Caco-2 (cell line): Measurements from ENCODE around the gene PRSS48. TPM values are rescaled to one million over a fixed set of nuclear protein-coding genes. Genes with fewer than 3 reads are reported as not detected.
A peak's percentile ranks its signal among the peaks of the same experiment; 100 is the strongest.
"Not testable (repeated sequence)": the region's sequence is repeated elsewhere in the genome, so short reads cannot be mapped to it uniquely, and the experiment has no call there.

Experiments
- BruUV-seq: library from RNA; stranded (reverse); fragments of 400-500 nt; replicated peaks from 2 replicates; lab custom pipeline; 2021; lab: Mats Ljungman, UMichigan
- CTCF ChIA-PET: fragments of 300-600 bp; sonication (Branson Sonifier 250); formaldehyde crosslinking; loops from one replicate; lab custom pipeline; 2022; ENCODE audit warnings: antibody characterized with exemption; lab: Charles Lee
- POLR2A ChIA-PET: fragments of 300-600 bp; sonication (Branson Sonifier 250); formaldehyde crosslinking; loops from one replicate; lab custom pipeline; 2022; ENCODE audit warnings: antibody characterized with exemption; lab: Charles Lee
- DNase-seq, 2 experiments: peaks; one replicate each; pipeline versions ENCODE4 v3.0.0 to v3.0.0-alpha.2; 2020 to 2022
- H3K27me3 ChIP-seq: replicated peaks from 2 replicates; pipeline ENCODE4 v1.6.0; 2011; ENCODE audit warnings: low read length; ENCODE audit not compliant: control insufficient read depth, insufficient read depth
- H3K36me3 ChIP-seq: 2 replicates; pipeline ENCODE4 v1.5.1; 2011; ENCODE audit warnings: low read length; ENCODE audit not compliant: control insufficient read depth, insufficient read depth
- H3K4me1 ChIP-seq: fragments of 250-450 bp; sonication (Bioruptor Pico); 2 replicates; pipeline ENCODE4 v1.5.1; 2020; ENCODE audit warnings: mild to moderate bottlenecking
- H3K4me3 ChIP-seq: 2 replicates; pipeline ENCODE4 v1.5.1; 2011; ENCODE audit warnings: low read depth, mild to moderate bottlenecking, control low read depth, low read length
- H3K9me3 ChIP-seq: fragments of 250-450 bp; sonication (Bioruptor Pico); 2 replicates; pipeline ENCODE4 v1.5.1; 2020; ENCODE audit warnings: mild to moderate bottlenecking, moderate library complexity
- H3K27ac Mint-ChIP-seq: one replicate; pipeline ENCODE4 v1.8.0; 2022; ENCODE audit warnings: mixed read lengths; ENCODE audit not compliant: unreplicated experiment
- H3K27me3 Mint-ChIP-seq: one replicate; pipeline ENCODE4 v1.8.0; 2022; ENCODE audit warnings: mixed read lengths; ENCODE audit not compliant: insufficient read depth, unreplicated experiment
- H3K36me3 Mint-ChIP-seq: one replicate; pipeline ENCODE4 v1.8.0; 2022; ENCODE audit warnings: mild to moderate bottlenecking, mixed read lengths; ENCODE audit not compliant: insufficient read depth, unreplicated experiment
- H3K4me1 Mint-ChIP-seq: one replicate; pipeline ENCODE4 v1.8.0; 2022; ENCODE audit warnings: low read depth, mixed read lengths; ENCODE audit not compliant: unreplicated experiment
- H3K4me3 Mint-ChIP-seq: one replicate; pipeline ENCODE4 v1.8.0; 2022; ENCODE audit warnings: mild to moderate bottlenecking, moderate library complexity, mixed read lengths; ENCODE audit not compliant: unreplicated experiment
- H3K9me3 Mint-ChIP-seq: one replicate; pipeline ENCODE4 v1.8.0; 2022; ENCODE audit warnings: mixed read lengths; ENCODE audit not compliant: unreplicated experiment
- CTCF ChIP-seq, 2 experiments: fragments of 200-600 bp in 1 of 2; IDR thresholded peaks; 1 replicate in 1 of 2; 2 replicates in 1 of 2; pipeline versions ENCODE4 v1.5.1 to v1.8.0; 2011 to 2022; ENCODE audit warnings: antibody characterized with exemption in 1 of 2, control low read depth in 1 of 2, inconsistent platforms in 1 of 2, low read depth in 1 of 2, low read length in 1 of 2, mild to moderate bottlenecking in 1 of 2, moderate library complexity in 1 of 2; ENCODE audit not compliant: insufficient read depth in 1 of 2, severe bottlenecking in 1 of 2, unreplicated experiment in 1 of 2
- intact Hi-C: fragments of 100-400 bp; cut with micrococcal nuclease; formaldehyde crosslinking; loops from one replicate; pipeline ENCODE4 v1.10.0; 2022; ENCODE audit not compliant: unreplicated experiment
- total RNA-seq: library from RNA; stranded (reverse); gene quantifications from 2 replicates; pipeline ENCODE4 v1.2.3, GENCODE V29; 2022

PRSS48 gene
- total RNA-seq, 1 experiment from 2014 or later: not detected

- TF ChIP-seq CTCF (IDR thresholded peaks at IDR 0.05; ENCODE audit: insufficient read depth in 1 of 2, low read depth in 1 of 2, low read length in 1 of 2, severe bottlenecking in 1 of 2, unreplicated experiment in 1 of 2): no peak
- Mint-ChIP-seq H3K9me3 (no peaks in the 10 kb centered on the region), H3K4me3 (peak overlapping the region; percentile 37), H3K4me1 (peaks cover 38% of the 10 kb centered on the region), H3K36me3 (peaks cover 6% of the 10 kb centered on the region), H3K27ac (no peak overlapping the region), H3K27me3 (no peaks in the 10 kb centered on the region)
- BruUV-seq: no TSS peak
- peaks cover 3% of the 10 kb centered on the region; the same call in 1 of the 2 replicates for H3K9me3 ChIP-seq
- no peak overlapping the region for H3K4me3 ChIP-seq
- intact Hi-C loops: no loop called here
- DNase-seq: no peak
- peaks cover 39% of the 10 kb centered on the region for H3K4me1 ChIP-seq
- CTCF ChIA-PET: no interaction called here
- H3K27me3 ChIP-seq: no peaks in the 10 kb centered on the region
- POLR2A ChIA-PET: no interaction called here
- no peaks in the 10 kb centered on the region for H3K36me3 ChIP-seq
These were observed 44.6 kb downstream of the PRSS48 start for GRCh38 chr4:151321586-151321985.

GRCh38 chr4:151322161-151322560, 45.2 kb downstream of the PRSS48 start:
- CTCF ChIA-PET, intact Hi-C loops, DNase-seq, H3K27ac Mint-ChIP-seq, H3K4me3 ChIP-seq, H3K36me3 Mint-ChIP-seq, BruUV-seq, H3K9me3 ChIP-seq, H3K27me3 Mint-ChIP-seq, H3K36me3 ChIP-seq, H3K9me3 Mint-ChIP-seq, POLR2A ChIA-PET, H3K27me3 ChIP-seq: not testable (repeated sequence)
- H3K4me1 ChIP-seq: peaks cover 36% of the 10 kb centered on the region
- H3K4me1 Mint-ChIP-seq: peaks cover 32% of the 10 kb centered on the region
- peak overlapping the region; percentile 37 for H3K4me3 Mint-ChIP-seq

GRCh38 chr4:151322570-151322969, 45.6 kb downstream of the PRSS48 start:
- no peaks in the 10 kb centered on the region for H3K27me3 ChIP-seq
- Mint-ChIP-seq H3K27me3 (no peaks in the 10 kb centered on the region), H3K27ac (peak overlapping the region; percentile 89), H3K4me1 (peaks cover 28% of the 10 kb centered on the region), H3K9me3 (no peaks in the 10 kb centered on the region), H3K4me3 (peak overlapping the region; percentile 86), H3K36me3 (no peaks in the 10 kb centered on the region)
- no peak for TF ChIP-seq CTCF (IDR thresholded peaks at IDR 0.05; ENCODE audit: insufficient read depth in 1 of 2, low read depth in 1 of 2, low read length in 1 of 2, severe bottlenecking in 1 of 2, unreplicated experiment in 1 of 2)
- ChIA-PET CTCF (no interaction called here), POLR2A (no interaction called here)
- H3K36me3 ChIP-seq: no peaks in the 10 kb centered on the region
- no peak for DNase-seq
- intact Hi-C loops: no loop called here
- no peak overlapping the region; the same call in 1 of the 2 replicates for H3K4me3 ChIP-seq
- peaks cover 32% of the 10 kb centered on the region for H3K4me1 ChIP-seq
- peaks cover 3% of the 10 kb centered on the region; the same call in 1 of the 2 replicates for H3K9me3 ChIP-seq
- BruUV-seq: no TSS peak
